Measurements from ENCODE around the gene NUTM2E. TPM values are rescaled to one million over a fixed set of nuclear protein-coding genes. Genes with fewer than 3 reads are reported as not detected.
"Not testable (repeated sequence)": the region's sequence is repeated elsewhere in the genome, so short reads cannot be mapped to it uniquely, and the experiment has no call there.

Gene NUTM2E
- total RNA-seq, 4 donors from 2014 or later = 0.65 TPM; not detected in 3

GRCh38 chr10:79853191-79853854 is 26.8 kb downstream of the NUTM2E start:
- ATAC-seq (ENCODE audit: low FRiP score); DNase-seq (ENCODE audit: low spot score): not testable (repeated sequence)

GRCh38 chr10:79862269-79862668 is 35.7 kb downstream of the NUTM2E start:
- ATAC-seq (ENCODE audit: low FRiP score); DNase-seq (ENCODE audit: low spot score): not testable (repeated sequence)

- ATAC-seq (ENCODE audit: low FRiP score); DNase-seq (ENCODE audit: low spot score): not testable (repeated sequence)
Measured at GRCh38 chr10:79862803-79863202, 36.3 kb downstream of the NUTM2E start.

- DNase-seq (ENCODE audit: low spot score) = not testable (repeated sequence)
Measured at GRCh38 chr10:79866903-79867551, 40.5 kb downstream of the NUTM2E start.

GRCh38 chr10:79868023-79868422 is 41.5 kb downstream of the NUTM2E start:
- ATAC-seq (ENCODE audit: low FRiP score); DNase-seq (ENCODE audit: low spot score): not testable (repeated sequence)

More at GRCh38 chr10:79866903-79867551, 40.5 kb downstream of the NUTM2E start:
- ATAC-seq (ENCODE audit: low FRiP score) = not testable (repeated sequence)

GRCh38 chr10:79869439-79870097 is 43.0 kb downstream of the NUTM2E start:
- peak; percentile 77 for ATAC-seq (ENCODE audit: low FRiP score)
- not testable (repeated sequence) for DNase-seq (ENCODE audit: low spot score)

GRCh38 chr10:79871729-79872128 is 45.2 kb downstream of the NUTM2E start:
- not testable (repeated sequence) for DNase-seq (ENCODE audit: low spot score); ATAC-seq (ENCODE audit: low FRiP score)

Other genes starting within 250 kb of the NUTM2E start
- not detected for gene SFTPA1, start 215.8 kb upstream of the NUTM2E start, total RNA-seq
- gene NUTM2B, start 123.5 kb upstream of the NUTM2E start, total RNA-seq = under 1 TPM; 0.19 to 0.84 (median 0.28) TPM
- gene SFTPD, start 122.4 kb downstream of the NUTM2E start, total RNA-seq = under 1 TPM in 2 of 4 donors, not detected in 2; 0.65 to 0.96 TPM

Measured in omental fat pad (tissue), 4 donors.